Measurements from ENCODE around the gene TMEM260. TPM values are rescaled to one million over a fixed set of nuclear protein-coding genes. Genes with fewer than 3 reads are reported as not detected.

The TMEM260 gene
- total and polyA plus RNA-seq, 4 donors: 8.7 to 38.9 (median 14.8) TPM

DNA sequence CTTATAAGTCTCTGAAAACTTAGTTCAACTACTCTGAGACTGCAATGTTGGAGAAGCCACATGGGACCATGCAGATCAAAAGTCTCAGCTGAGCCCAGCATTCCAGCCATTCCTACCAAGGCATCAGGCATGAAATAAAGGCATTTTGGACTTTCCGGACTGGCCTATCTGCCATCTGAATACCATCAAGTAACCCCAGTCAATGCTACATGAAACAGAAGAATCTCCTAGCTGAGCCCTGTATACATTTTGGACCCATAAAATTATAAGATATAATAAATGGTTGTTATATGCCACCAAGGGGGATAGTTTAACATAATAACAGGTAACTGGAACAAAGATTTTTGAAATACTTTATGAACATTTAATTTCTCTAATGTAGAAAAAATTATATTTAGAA is 9.3 kb upstream of the TMEM260 start:
- Histone ChIP-seq H3K36me3 (ENCODE audit: control insufficient read depth in 4 of 4, insufficient read depth in 4 of 4, low read length in 4 of 4) (no peaks in the 10 kb centered on the region), H3K27me3 (ENCODE audit: control insufficient read depth in 3 of 3, insufficient read depth in 3 of 3, low read length in 2 of 3) (peaks cover 0 to 3% (median 0%) of the 10 kb centered on the region in 3 donors), H3K9me3 (ENCODE audit: control insufficient read depth in 4 of 4, insufficient read depth in 3 of 4, low read length in 3 of 4) (peaks cover 0 to 4% (median 0%) of the 10 kb centered on the region in 4 donors), H3K4me3 (no peak overlapping the region), H3K4me1 (ENCODE audit: control insufficient read depth in 5 of 5, insufficient read depth in 5 of 5, low read length in 5 of 5) (no peaks in the 10 kb centered on the region), H3K27ac (ENCODE audit: low read depth in 1 of 2, low read length in 1 of 2) (no peak overlapping the region), H3K9ac (ENCODE audit: insufficient read depth in 1 of 2, low read length in 2 of 2) (no peak overlapping the region)
- DNase-seq (no peak), ATAC-seq (ENCODE audit: insufficient read depth, low FRiP score) (no peak)
- TF ChIP-seq, protein P1, sequence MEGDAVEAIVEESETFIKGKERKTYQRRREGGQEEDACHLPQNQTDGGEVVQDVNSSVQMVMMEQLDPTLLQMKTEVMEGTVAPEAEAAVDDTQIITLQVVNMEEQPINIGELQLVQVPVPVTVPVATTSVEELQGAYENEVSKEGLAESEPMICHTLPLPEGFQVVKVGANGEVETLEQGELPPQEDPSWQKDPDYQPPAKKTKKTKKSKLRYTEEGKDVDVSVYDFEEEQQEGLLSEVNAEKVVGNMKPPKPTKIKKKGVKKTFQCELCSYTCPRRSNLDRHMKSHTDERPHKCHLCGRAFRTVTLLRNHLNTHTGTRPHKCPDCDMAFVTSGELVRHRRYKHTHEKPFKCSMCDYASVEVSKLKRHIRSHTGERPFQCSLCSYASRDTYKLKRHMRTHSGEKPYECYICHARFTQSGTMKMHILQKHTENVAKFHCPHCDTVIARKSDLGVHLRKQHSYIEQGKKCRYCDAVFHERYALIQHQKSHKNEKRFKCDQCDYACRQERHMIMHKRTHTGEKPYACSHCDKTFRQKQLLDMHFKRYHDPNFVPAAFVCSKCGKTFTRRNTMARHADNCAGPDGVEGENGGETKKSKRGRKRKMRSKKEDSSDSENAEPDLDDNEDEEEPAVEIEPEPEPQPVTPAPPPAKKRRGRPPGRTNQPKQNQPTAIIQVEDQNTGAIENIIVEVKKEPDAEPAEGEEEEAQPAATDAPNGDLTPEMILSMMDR (IDR thresholded peaks at IDR 0.05; ENCODE audit: control extremely low read depth, extremely low read depth): no peak
- 92 to 97% methylated on average over 1 of the region's 1 CpG for WGBS, 2 donors

DNA sequence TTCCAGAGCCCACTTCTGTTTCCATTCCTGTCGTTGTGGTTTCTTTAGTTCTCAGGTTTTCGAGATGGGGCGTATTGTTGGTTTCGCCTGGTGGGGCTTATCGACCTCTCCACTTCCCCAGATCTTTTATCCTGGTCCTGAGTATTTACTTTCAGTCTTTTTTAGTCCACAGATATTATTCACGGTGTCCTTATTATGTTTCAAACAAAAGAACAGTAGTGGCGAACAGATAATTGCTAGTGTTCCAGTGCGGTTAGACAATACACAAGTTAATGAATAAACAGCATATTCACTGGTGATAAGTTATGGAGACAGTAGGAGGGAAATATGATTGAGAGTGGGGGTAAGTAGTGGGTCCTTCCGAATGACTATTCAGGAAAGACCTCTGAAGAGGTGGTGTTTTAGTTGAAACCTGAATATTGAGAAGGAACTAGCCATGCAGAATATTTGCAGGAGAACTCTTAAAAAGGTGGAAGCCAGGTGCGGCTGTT is 668 bp downstream of the TMEM260 start:
- peak overlapping the region; percentile 99 for H3K4me3 ChIP-seq
- H3K27ac ChIP-seq (ENCODE audit: low read depth in 1 of 2, low read length in 1 of 2): peak overlapping the region; percentile 69 to 95
- H3K9ac ChIP-seq (ENCODE audit: insufficient read depth in 1 of 2, low read length in 2 of 2): peak overlapping the region; percentile 90 to 92
- TF ChIP-seq, protein P1 (IDR thresholded peaks at IDR 0.05; ENCODE audit: control extremely low read depth, extremely low read depth): no peak
- WGBS, 2 donors: 4 to 5% methylated on average over 10 of the region's 10 CpGs
- peaks cover 0 to 5% (median 0%) of the 10 kb centered on the region in 4 donors for H3K36me3 ChIP-seq (ENCODE audit: control insufficient read depth in 4 of 4, insufficient read depth in 4 of 4, low read length in 4 of 4)
- ATAC-seq (ENCODE audit: insufficient read depth, low FRiP score) (no peak), DNase-seq (no peak)
- peaks cover 0 to 18% (median 6%) of the 10 kb centered on the region in 5 donors for H3K4me1 ChIP-seq (ENCODE audit: control insufficient read depth in 5 of 5, insufficient read depth in 5 of 5, low read length in 5 of 5)
- no peaks in the 10 kb centered on the region for H3K27me3 ChIP-seq (ENCODE audit: control insufficient read depth in 3 of 3, insufficient read depth in 3 of 3, low read length in 2 of 3)
- H3K9me3 ChIP-seq (ENCODE audit: control insufficient read depth in 4 of 4, insufficient read depth in 3 of 4, low read length in 3 of 4): no peaks in the 10 kb centered on the region

DNA sequence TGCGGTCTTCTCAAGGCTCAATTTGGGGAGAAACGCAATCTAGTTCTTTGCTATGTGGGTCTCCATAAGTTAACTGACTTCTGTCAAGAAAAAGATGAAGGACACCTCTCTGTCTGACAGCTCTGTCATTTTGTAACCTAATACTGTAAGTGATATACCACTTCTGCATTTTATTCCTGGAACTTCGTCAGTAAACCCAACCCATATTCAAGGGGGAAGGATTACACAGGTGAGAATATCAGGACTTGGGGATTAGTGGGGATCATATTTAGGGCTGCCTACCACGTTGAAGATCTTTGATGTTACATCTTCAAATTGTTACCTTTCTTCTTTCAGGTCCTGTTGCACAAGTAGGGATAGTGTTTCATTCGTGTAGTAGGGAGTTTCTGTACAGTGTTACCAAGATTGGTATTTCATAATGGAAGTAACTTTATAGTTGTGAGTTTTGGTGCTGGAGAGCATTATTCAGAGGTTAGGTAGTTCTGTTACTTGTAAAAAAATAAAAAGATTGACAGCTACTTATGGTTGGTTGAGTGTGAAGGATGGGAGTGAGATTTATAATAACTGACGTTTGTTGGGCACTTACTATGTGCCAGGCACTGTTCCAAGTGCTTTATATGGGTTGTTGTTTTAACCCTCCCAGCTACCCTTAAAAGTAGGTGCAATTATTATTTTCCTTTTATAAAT is 1.6 kb downstream of the TMEM260 start:
- ATAC-seq (ENCODE audit: insufficient read depth, low FRiP score): no peak
- Histone ChIP-seq H3K4me1 (ENCODE audit: control insufficient read depth in 5 of 5, insufficient read depth in 5 of 5, low read length in 5 of 5) (peaks cover 0 to 18% (median 6%) of the 10 kb centered on the region in 5 donors), H3K27me3 (ENCODE audit: control insufficient read depth in 3 of 3, insufficient read depth in 3 of 3, low read length in 2 of 3) (no peaks in the 10 kb centered on the region), H3K9me3 (ENCODE audit: control insufficient read depth in 4 of 4, insufficient read depth in 3 of 4, low read length in 3 of 4) (no peaks in the 10 kb centered on the region), H3K4me3 (no peak overlapping the region), H3K9ac (ENCODE audit: insufficient read depth in 1 of 2, low read length in 2 of 2) (peak overlapping the region; percentile 90 to 92), H3K36me3 (ENCODE audit: control insufficient read depth in 4 of 4, insufficient read depth in 4 of 4, low read length in 4 of 4) (peaks cover 0 to 5% (median 2%) of the 10 kb centered on the region in 4 donors), H3K27ac (ENCODE audit: low read depth in 1 of 2, low read length in 1 of 2) (no peak overlapping the region)
- no peak for DNase-seq
- TF ChIP-seq, protein P1 (IDR thresholded peaks at IDR 0.05; ENCODE audit: control extremely low read depth, extremely low read depth): no peak
- 47 to 49% methylated on average over 6 of the region's 6 CpGs for WGBS, 2 donors

Measured in lung (tissue), 12 donors.